Neural progenitor cell (in vitro differentiated cells): ENCODE measurements around the gene AP2A2. TPM values are rescaled to one million over a fixed set of nuclear protein-coding genes. Genes with fewer than 3 reads are reported as not detected.

Source experiments
- DNase-seq: peaks from one replicate; pipeline ENCODE4 v3.0.0-alpha.2; 2016; ENCODE audit warnings: low spot score
- H2AFZ ChIP-seq: fragments of 200-600 bp; sonication (generic); replicated peaks from 2 replicates; pipeline ENCODE4 v1.6.1; 2016; ENCODE audit warnings: antibody characterized with exemption
- H3F3A ChIP-seq: fragments of 200-600 bp; sonication (generic); 2 replicates; pipeline ENCODE4 v1.6.1; 2016; ENCODE audit warnings: antibody characterized with exemption, low read depth
- H3K27ac ChIP-seq: fragments of 200-600 bp; sonication (generic); 2 replicates; pipeline ENCODE4 v1.5.1; 2016; ENCODE audit warnings: mild to moderate bottlenecking
- H3K27me3 ChIP-seq: fragments of 200-600 bp; sonication (generic); 2 replicates; pipeline ENCODE4 v1.6.1; 2016; ENCODE audit warnings: mild to moderate bottlenecking, moderate library complexity
- H3K36me3 ChIP-seq: fragments of 200-600 bp; sonication (generic); 2 replicates; pipeline ENCODE4 v1.5.1; 2016
- H3K4me1 ChIP-seq: fragments of 200-600 bp; sonication (generic); 2 replicates; pipeline ENCODE4 v1.6.1; 2016; ENCODE audit warnings: mixed run types
- H3K4me2 ChIP-seq: fragments of 200-600 bp; sonication (generic); 2 replicates; pipeline ENCODE4 v1.6.1; 2016
- H3K4me3 ChIP-seq: fragments of 200-600 bp; sonication (generic); 2 replicates; pipeline ENCODE4 v1.5.1; 2016
- H3K79me2 ChIP-seq: fragments of 200-600 bp; sonication (generic); 2 replicates; pipeline ENCODE4 v1.6.1; 2016; ENCODE audit warnings: low read depth
- H3K9ac ChIP-seq: fragments of 200-600 bp; sonication (generic); 2 replicates; pipeline ENCODE4 v1.6.1; 2016
- H3K9me3 ChIP-seq: fragments of 200-600 bp; sonication (generic); 2 replicates; pipeline ENCODE4 v1.5.1; 2016; ENCODE audit warnings: low read depth
- H4K20me1 ChIP-seq: fragments of 200-600 bp; sonication (generic); 2 replicates; pipeline ENCODE4 v1.6.1; 2016; ENCODE audit warnings: low read depth
- H3K27ac Mint-ChIP-seq: 3 replicates; pipeline ENCODE4 v1.8.0; 2021; ENCODE audit warnings: mixed read lengths
- H3K27me3 Mint-ChIP-seq: 2 replicates; pipeline ENCODE4 v1.8.0; 2022; ENCODE audit warnings: low read depth, mild to moderate bottlenecking, inconsistent platforms, moderate library complexity, mixed read lengths; ENCODE audit not compliant: insufficient read depth
- H3K36me3 Mint-ChIP-seq: 3 replicates; pipeline ENCODE4 v1.8.0; 2021; ENCODE audit warnings: mixed read lengths
- H3K4me1 Mint-ChIP-seq: 3 replicates; pipeline ENCODE4 v1.8.0; 2021; ENCODE audit warnings: mixed read lengths
- H3K4me3 Mint-ChIP-seq: 3 replicates; pipeline ENCODE4 v1.8.0; 2021; ENCODE audit warnings: mild to moderate bottlenecking, moderate library complexity, mixed read lengths
- H3K9me3 Mint-ChIP-seq: 3 replicates; pipeline ENCODE4 v1.8.0; 2020; ENCODE audit warnings: mixed read lengths
- EZH2 ChIP-seq: fragments of 200-600 bp; sonication (generic); IDR thresholded peaks from 2 replicates; pipeline ENCODE4 v1.6.1; 2017; ENCODE audit warnings: antibody characterized with exemption, mild to moderate bottlenecking, moderate library complexity
- EZH2phosphoT487 ChIP-seq: fragments of 200-600 bp; sonication (generic); IDR thresholded peaks from 2 replicates; pipeline ENCODE4 v1.6.1; 2017; ENCODE audit warnings: antibody characterized with exemption
- total RNA-seq: library from RNA; depleted of rRNA; stranded (reverse); fragments of >200 nt; gene quantifications from 2 replicates; pipeline ENCODE4 v1.2.3, GENCODE V29; 2015; ENCODE audit warnings: low replicate concordance
- TF ChIP-seq, protein P1 (sequence below): fragments of 200-600 bp; sonication (generic); IDR thresholded peaks from 2 replicates; pipeline ENCODE4 v1.5.1; 2017; ENCODE audit warnings: antibody characterized with exemption, mild to moderate bottlenecking

AP2A2 gene
- total RNA-seq, 1 donor from 2014 or later: 67.5 TPM

DNA sequence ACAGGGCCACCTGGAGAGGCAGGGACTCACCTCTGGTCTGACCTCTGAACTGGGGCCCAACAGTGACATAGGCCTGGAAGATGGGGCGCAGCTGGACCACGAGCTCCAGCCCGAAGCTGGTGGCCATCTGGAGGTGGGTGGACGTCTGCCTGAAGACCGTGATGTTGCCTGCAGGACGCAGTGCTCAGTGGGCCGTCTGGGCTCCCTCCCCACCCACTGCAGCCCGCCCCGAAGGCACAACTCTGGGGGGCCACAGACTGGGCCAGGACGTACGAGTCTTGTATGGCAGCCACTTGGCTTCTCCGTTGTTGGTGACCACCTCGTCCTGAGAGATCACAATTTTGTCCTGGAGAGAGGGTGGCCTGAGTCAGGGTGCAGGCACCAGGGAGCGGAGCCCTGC is 102.9 kb downstream of the AP2A2 start:
- Histone ChIP-seq H3K27ac (no peak overlapping the region), H3K36me3 (no peaks in the 10 kb centered on the region), H3F3A (no peaks in the 10 kb centered on the region), H3K79me2 (no peaks in the 10 kb centered on the region), H3K27me3 (no peaks in the 10 kb centered on the region), H3K9ac (no peak overlapping the region), H2AFZ (no peak overlapping the region), H3K4me1 (no peaks in the 10 kb centered on the region), H3K9me3 (no peaks in the 10 kb centered on the region), H3K4me3 (no peak overlapping the region), H4K20me1 (no peaks in the 10 kb centered on the region), H3K4me2 (no peak overlapping the region)
- Mint-ChIP-seq H3K4me1 (no peaks in the 10 kb centered on the region), H3K27ac (no peak overlapping the region), H3K27me3 (peaks cover 6% of the 10 kb centered on the region), H3K9me3 (no peaks in the 10 kb centered on the region), H3K36me3 (peaks cover 2% of the 10 kb centered on the region), H3K4me3 (no peak overlapping the region)
- no peak for DNase-seq
- TF ChIP-seq, protein P1, sequence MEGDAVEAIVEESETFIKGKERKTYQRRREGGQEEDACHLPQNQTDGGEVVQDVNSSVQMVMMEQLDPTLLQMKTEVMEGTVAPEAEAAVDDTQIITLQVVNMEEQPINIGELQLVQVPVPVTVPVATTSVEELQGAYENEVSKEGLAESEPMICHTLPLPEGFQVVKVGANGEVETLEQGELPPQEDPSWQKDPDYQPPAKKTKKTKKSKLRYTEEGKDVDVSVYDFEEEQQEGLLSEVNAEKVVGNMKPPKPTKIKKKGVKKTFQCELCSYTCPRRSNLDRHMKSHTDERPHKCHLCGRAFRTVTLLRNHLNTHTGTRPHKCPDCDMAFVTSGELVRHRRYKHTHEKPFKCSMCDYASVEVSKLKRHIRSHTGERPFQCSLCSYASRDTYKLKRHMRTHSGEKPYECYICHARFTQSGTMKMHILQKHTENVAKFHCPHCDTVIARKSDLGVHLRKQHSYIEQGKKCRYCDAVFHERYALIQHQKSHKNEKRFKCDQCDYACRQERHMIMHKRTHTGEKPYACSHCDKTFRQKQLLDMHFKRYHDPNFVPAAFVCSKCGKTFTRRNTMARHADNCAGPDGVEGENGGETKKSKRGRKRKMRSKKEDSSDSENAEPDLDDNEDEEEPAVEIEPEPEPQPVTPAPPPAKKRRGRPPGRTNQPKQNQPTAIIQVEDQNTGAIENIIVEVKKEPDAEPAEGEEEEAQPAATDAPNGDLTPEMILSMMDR: no peak
- TF ChIP-seq EZH2phosphoT487 (no peak), EZH2 (no peak)

DNA sequence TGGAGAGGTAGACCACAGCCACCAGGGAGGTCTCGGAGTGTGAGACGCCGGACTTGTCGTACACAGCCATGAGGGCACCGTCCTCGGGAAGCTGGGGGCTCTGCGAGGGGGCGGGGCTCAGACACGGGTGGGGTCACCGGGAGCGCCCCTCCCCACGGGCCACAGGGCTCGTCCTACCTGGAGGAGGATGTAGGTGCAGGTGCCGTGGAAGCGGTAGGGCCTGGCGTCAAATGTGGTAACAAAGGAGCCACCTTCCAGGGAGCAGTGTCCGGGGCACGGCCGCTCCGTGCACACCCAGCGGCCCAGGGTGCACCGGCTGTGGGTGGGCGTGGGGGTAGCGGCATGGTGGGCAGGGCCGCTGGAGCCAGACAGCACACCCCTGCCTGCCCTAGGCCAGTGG is 103.4 kb downstream of the AP2A2 start:
- Histone ChIP-seq H3K4me3 (no peak overlapping the region), H3K4me1 (no peaks in the 10 kb centered on the region), H3K27ac (no peak overlapping the region), H3K27me3 (no peaks in the 10 kb centered on the region), H2AFZ (no peak overlapping the region), H3K79me2 (no peaks in the 10 kb centered on the region), H4K20me1 (no peaks in the 10 kb centered on the region), H3K9me3 (no peaks in the 10 kb centered on the region), H3K36me3 (no peaks in the 10 kb centered on the region), H3F3A (no peaks in the 10 kb centered on the region), H3K9ac (no peak overlapping the region), H3K4me2 (no peak overlapping the region)
- Mint-ChIP-seq H3K36me3 (peaks cover 2% of the 10 kb centered on the region), H3K9me3 (no peaks in the 10 kb centered on the region), H3K27me3 (peaks cover 6% of the 10 kb centered on the region), H3K4me3 (no peak overlapping the region), H3K27ac (no peak overlapping the region), H3K4me1 (no peaks in the 10 kb centered on the region)
- TF ChIP-seq EZH2phosphoT487 (no peak), EZH2 (no peak)
- TF ChIP-seq, protein P1: no peak
- DNase-seq: no peak

DNA sequence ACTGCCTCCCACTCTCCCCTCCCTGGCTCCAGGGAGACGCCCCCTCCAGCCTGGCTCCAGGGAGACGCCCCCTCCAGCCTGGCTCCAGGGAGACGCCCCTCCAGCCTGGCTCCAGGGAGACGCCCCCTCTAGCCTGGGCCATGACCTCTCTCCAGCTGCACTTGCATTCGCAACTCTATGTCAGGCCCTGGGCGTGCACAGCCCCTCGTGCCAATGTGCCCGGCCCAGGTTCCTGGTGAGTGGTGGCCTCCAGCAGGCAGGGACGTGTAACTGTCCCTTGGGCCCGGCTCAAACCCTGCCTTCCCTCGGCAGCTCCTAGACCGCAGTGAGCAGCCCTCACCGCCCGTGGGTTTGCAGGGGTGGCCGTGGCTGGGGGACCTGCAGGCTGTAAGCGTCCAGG is 104.0 kb downstream of the AP2A2 start:
- Mint-ChIP-seq H3K4me1 (no peaks in the 10 kb centered on the region), H3K27me3 (peaks cover 6% of the 10 kb centered on the region), H3K4me3 (no peak overlapping the region), H3K9me3 (no peaks in the 10 kb centered on the region), H3K27ac (no peak overlapping the region), H3K36me3 (peaks cover 2% of the 10 kb centered on the region)
- Histone ChIP-seq H3K4me3 (no peak overlapping the region), H3K4me2 (no peak overlapping the region), H3K27me3 (no peaks in the 10 kb centered on the region), H3K79me2 (no peaks in the 10 kb centered on the region), H3K9me3 (no peaks in the 10 kb centered on the region), H3K27ac (no peak overlapping the region), H3K4me1 (peaks cover 5% of the 10 kb centered on the region), H2AFZ (no peak overlapping the region), H3K9ac (no peak overlapping the region), H4K20me1 (no peaks in the 10 kb centered on the region), H3F3A (no peaks in the 10 kb centered on the region), H3K36me3 (no peaks in the 10 kb centered on the region)
- no peak for DNase-seq
- TF ChIP-seq, protein P1: no peak
- no peak for TF ChIP-seq EZH2phosphoT487
- TF ChIP-seq EZH2: no peak

DNA sequence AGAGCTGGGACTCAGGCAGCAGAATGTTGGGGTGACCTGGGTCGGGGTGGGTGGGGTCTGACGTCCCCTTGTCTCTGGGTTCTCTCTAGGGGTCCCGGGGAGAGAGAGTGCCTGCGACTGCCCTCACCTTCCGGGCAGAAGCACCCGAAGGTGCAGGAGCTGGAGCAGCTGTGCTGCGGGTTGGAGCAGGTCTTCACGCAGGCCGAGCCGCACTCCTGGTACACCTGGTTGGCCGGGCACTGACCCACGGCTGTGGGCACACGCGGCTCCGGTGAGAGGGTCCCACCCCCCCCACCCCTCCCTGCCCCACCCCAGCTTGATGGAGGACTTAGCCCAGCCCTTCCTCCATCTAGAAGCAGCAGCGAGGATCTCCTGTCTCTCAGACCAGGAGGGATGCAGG is 104.4 kb downstream of the AP2A2 start:
- Histone ChIP-seq H3K79me2 (no peaks in the 10 kb centered on the region), H3K4me3 (no peak overlapping the region), H3K27me3 (no peaks in the 10 kb centered on the region), H3K36me3 (no peaks in the 10 kb centered on the region), H3F3A (no peaks in the 10 kb centered on the region), H2AFZ (no peak overlapping the region), H3K27ac (no peak overlapping the region), H3K9ac (no peak overlapping the region), H3K9me3 (no peaks in the 10 kb centered on the region), H3K4me1 (peaks cover 8% of the 10 kb centered on the region), H3K4me2 (no peak overlapping the region), H4K20me1 (no peaks in the 10 kb centered on the region)
- H3K27me3 Mint-ChIP-seq: peaks cover 6% of the 10 kb centered on the region
- no peak overlapping the region for H3K27ac Mint-ChIP-seq
- H3K36me3 Mint-ChIP-seq: peaks cover 2% of the 10 kb centered on the region
- no peaks in the 10 kb centered on the region for H3K4me1 Mint-ChIP-seq
- TF ChIP-seq, protein P1: no peak
- TF ChIP-seq EZH2: no peak
- TF ChIP-seq EZH2phosphoT487: no peak
- H3K4me3 Mint-ChIP-seq: no peak overlapping the region
- H3K9me3 Mint-ChIP-seq: no peaks in the 10 kb centered on the region
- no peak for DNase-seq
